ENCODE data around the gene OR4X1.
"Not testable (repeated sequence)": the region's sequence is repeated elsewhere in the genome, so short reads cannot be mapped to it uniquely, and the experiment has no call there.

OR4X1 gene

DNA sequence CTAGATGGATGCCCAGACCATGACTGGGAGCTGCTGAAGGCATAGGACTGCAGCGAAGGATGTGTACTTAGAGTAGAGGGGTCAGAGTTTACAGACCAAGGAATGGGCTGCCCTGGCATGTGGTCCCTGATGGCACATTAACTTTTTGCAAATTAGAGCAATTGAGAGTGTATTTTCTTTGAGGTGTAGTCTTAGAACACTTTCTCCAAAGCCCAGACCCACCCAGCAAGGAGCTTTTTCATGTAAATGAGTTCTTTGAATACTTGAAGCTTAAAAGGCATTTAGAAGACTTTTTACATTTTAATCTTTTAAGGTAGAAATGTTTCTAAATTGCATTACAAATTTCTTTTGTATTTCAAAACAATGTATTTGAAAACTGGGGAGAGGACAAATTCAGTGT is 8.9 kb downstream of the OR4X1 start:
- H3K4me3 ChIP-seq (ENCODE audit: insufficient read depth, low read depth, low read length) = no peak overlapping the region
- no peaks in the 10 kb centered on the region for H3K27me3 ChIP-seq (ENCODE audit: control insufficient read depth, insufficient read depth, low read length, poor library complexity, severe bottlenecking)
- no peak overlapping the region for H3K27ac ChIP-seq (ENCODE audit: insufficient read depth, low read depth, low read length, poor library complexity, severe bottlenecking)
- H3K9me3 ChIP-seq (ENCODE audit: control insufficient read depth, low read length) = peaks cover 5% of the 10 kb centered on the region
- H3K4me1 ChIP-seq (ENCODE audit: control insufficient read depth, insufficient read depth, low read length) = no peaks in the 10 kb centered on the region
- 47 to 49% methylated on average over 1 of the region's 1 CpG for WGBS, 2 experiments
- H3K36me3 ChIP-seq (ENCODE audit: control insufficient read depth, insufficient read depth, low read length) = no peaks in the 10 kb centered on the region

DNA sequence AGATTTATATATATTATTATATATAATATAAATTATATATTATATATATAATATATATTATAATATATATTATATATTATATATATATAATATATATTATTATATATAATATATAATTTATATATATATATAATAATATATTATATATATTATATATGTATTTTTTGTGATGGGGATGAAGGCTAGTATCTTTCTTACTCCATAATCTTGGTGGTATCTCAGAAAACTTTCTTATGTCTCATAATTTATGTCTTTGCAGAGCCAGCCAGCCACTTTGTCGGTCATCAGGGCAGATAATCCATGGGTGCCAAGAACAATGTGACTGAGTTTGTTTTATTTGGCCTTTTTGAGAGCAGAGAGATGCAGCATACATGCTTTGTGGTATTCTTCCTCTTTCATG is 42.3 kb downstream of the OR4X1 start, which contains the start of gene OR4S1:
TSS of gene OR4S1 (plus strand) at position 301 of the 400 bp plus-strand sequence. CDS start at position 301, 0 bp downstream.
- WGBS, 2 experiments = 65 to 67% methylated on average over 1 of the region's 1 CpG
- no peak within 1 kb of the TSS for H3K4me3 ChIP-seq (ENCODE audit: insufficient read depth, low read depth, low read length)
- H3K36me3 ChIP-seq (ENCODE audit: control insufficient read depth, insufficient read depth, low read length) = no peaks in the 10 kb centered on the region
- H3K27me3 ChIP-seq (ENCODE audit: control insufficient read depth, insufficient read depth, low read length, poor library complexity, severe bottlenecking) = no peaks in the 10 kb centered on the region
- H3K4me1 ChIP-seq (ENCODE audit: control insufficient read depth, insufficient read depth, low read length) = no peaks in the 10 kb centered on the region
- H3K27ac ChIP-seq (ENCODE audit: insufficient read depth, low read depth, low read length, poor library complexity, severe bottlenecking) = no peak within 1 kb of the TSS
- peaks cover 2% of the 10 kb centered on the region for H3K9me3 ChIP-seq (ENCODE audit: control insufficient read depth, low read length)

DNA sequence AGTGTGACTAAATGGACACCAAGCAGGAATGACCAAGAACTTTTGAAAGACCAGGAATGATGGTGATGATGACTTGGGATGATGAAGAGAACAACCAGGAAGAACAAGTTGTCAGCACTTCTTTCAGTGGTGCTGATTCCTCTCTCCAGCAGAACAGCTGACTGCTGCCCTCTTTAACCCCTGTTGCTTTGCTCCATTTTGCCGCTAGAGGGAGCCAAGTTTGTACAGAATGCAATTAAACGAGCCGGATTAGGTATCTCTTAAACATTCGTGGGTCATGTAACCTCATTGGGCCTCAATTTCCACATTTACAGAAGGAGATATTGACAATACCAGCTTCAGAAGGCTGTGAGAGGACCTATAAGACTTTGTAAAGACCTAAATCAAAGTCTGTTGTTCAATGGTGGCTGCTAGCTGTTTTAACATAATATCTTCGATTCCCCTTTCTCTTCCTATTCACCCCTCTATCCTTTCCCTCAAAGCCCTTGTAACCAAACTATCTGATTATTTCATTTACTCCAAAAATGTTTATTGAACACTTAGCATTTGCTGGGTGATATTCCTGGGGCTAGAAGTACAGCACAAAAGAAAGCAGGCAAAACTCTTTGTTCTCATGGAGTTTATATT is 44.2 kb downstream of the OR4X1 start:
- Histone ChIP-seq H3K27ac (ENCODE audit: insufficient read depth, low read depth, low read length, poor library complexity, severe bottlenecking) (no peak overlapping the region), H3K36me3 (ENCODE audit: control insufficient read depth, insufficient read depth, low read length) (no peaks in the 10 kb centered on the region), H3K27me3 (ENCODE audit: control insufficient read depth, insufficient read depth, low read length, poor library complexity, severe bottlenecking) (no peaks in the 10 kb centered on the region), H3K4me3 (ENCODE audit: insufficient read depth, low read depth, low read length) (no peak overlapping the region), H3K9me3 (ENCODE audit: control insufficient read depth, low read length) (peaks cover 2% of the 10 kb centered on the region), H3K4me1 (ENCODE audit: control insufficient read depth, insufficient read depth, low read length) (no peaks in the 10 kb centered on the region)
- 38 to 45% methylated on average over 5 of the region's 5 CpGs for WGBS, 2 experiments

DNA sequence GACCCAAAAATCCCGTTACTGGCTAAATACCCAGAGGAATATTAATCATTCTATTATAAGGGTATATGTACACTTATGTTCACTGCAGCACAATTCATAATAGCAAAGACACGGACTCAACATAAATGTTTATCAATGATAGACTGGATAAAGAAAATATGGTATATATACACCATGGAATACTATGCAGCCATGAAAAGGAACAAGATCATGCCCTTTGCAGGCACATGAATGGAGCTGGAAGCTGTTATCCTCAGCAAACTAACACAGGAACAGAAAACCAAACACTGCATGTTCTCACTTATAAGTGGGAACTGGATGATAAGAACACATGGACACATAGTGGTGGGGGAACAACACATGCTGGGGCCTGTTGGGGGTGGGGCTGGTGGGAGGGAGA is 49.9 kb downstream of the OR4X1 start:
- not testable (repeated sequence) for H3K36me3 ChIP-seq (ENCODE audit: control insufficient read depth, insufficient read depth, low read length); H3K4me1 ChIP-seq (ENCODE audit: control insufficient read depth, insufficient read depth, low read length); H3K4me3 ChIP-seq (ENCODE audit: insufficient read depth, low read depth, low read length); H3K27me3 ChIP-seq (ENCODE audit: control insufficient read depth, insufficient read depth, low read length, poor library complexity, severe bottlenecking); H3K9me3 ChIP-seq (ENCODE audit: control insufficient read depth, low read length); H3K27ac ChIP-seq (ENCODE audit: insufficient read depth, low read depth, low read length, poor library complexity, severe bottlenecking)
- 69% methylated on average over 2 of the region's 2 CpGs; no CpG with 5 or more reads in 1 of the 2 experiments for WGBS, 2 experiments

All from ectodermal cell (in vitro differentiated cells).